ENCODE data around the gene RPUSD4.

DNA sequence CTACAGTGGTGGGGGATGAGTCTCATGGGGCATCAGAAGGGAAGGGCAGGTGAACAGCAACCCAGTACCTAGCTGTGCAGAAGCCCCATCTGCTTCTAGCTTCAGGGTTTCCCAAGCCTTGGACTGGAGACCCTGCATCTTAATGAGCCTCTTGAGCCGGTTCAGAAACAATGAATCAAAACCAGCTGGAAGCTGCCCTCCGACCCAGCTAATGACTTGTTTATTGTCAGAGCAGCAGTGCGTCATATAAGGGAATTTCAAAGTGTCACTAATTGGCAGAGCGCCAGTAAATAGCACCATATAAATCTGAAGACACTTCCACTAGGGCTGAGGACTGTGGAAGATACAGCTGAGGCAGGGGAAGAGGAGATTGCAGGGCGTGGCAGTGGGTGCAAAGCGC is 57.5 kb downstream of the RPUSD4 start:
- TF ChIP-seq, protein P1, sequence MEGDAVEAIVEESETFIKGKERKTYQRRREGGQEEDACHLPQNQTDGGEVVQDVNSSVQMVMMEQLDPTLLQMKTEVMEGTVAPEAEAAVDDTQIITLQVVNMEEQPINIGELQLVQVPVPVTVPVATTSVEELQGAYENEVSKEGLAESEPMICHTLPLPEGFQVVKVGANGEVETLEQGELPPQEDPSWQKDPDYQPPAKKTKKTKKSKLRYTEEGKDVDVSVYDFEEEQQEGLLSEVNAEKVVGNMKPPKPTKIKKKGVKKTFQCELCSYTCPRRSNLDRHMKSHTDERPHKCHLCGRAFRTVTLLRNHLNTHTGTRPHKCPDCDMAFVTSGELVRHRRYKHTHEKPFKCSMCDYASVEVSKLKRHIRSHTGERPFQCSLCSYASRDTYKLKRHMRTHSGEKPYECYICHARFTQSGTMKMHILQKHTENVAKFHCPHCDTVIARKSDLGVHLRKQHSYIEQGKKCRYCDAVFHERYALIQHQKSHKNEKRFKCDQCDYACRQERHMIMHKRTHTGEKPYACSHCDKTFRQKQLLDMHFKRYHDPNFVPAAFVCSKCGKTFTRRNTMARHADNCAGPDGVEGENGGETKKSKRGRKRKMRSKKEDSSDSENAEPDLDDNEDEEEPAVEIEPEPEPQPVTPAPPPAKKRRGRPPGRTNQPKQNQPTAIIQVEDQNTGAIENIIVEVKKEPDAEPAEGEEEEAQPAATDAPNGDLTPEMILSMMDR (IDR thresholded peaks at IDR 0.05): no peak
- TF ChIP-seq POLR2A (IDR thresholded peaks at IDR 0.05): no peak

Data from heart left ventricle (tissue), 13 donors.